NT2/D1 (cell line): ENCODE measurements around the gene SAMSN1.

ENCODE experiments used
- SUZ12 ChIP-seq: IDR thresholded peaks from 2 replicates; pipeline ENCODE4 v1.6.1; 2011; ENCODE audit not compliant: insufficient read length, insufficient read depth; ENCODE audit errors: extremely low read depth
- YY1 ChIP-seq: IDR thresholded peaks from 2 replicates; pipeline ENCODE4 v1.6.1; 2011; ENCODE audit not compliant: insufficient read length, insufficient read depth
- ZNF274 ChIP-seq: IDR thresholded peaks from 2 replicates; pipeline ENCODE4 v1.6.1; 2011; ENCODE audit warnings: mild to moderate bottlenecking, low read depth, low read length

DNA sequence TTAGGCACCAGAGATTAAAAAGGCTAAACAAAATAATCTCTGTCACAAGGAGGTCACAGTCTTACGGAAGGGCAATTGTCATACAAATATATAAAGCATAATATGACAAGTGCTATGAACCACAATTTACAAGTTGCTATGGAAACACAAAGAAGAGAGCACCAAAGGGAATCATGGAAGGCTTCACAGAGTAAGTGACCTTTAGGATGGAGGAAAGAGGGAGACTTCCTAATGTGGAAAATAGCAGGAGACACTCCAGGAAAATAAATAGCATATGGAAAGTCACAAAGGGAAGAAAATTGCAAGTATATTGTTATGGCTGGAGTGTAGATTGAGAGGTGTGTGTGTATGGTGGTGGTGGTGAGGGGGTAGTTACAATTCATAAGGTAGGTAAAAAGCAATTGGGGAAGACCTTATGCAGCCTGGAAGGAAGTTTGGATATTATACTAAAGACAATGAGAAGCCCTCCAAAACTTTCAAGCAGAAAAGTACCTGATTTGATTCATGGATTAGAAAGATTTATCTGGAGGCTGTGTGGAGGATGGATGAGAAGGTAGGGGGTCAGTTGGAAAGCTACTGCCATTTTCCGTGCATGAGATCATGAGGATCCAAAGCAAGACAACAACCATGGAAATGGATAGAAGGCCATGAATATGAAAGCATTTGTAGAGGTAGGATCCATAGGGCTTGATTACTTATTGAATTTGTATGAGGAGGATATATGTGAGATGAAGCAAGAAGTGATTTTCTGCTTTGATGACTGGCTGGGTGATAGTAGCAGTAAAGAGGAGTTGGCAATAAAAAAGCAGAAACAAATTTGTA is 61.7 kb downstream of the SAMSN1 start:
- TF ChIP-seq SUZ12 = no peak
- no peak for TF ChIP-seq ZNF274
- no peak for TF ChIP-seq YY1
